Endodermal cell (in vitro differentiated cells): Measurements from ENCODE around the gene ZFAND2B. TPM values are rescaled to one million over a fixed set of nuclear protein-coding genes. Genes with fewer than 3 reads are reported as not detected.

Experiments
- DNase-seq: peaks from one replicate; pipeline ENCODE4 v3.0.0-alpha.2; 2017
- H3K27ac ChIP-seq: 2 replicates; pipeline ENCODE4 v1.5.1; 2013; ENCODE audit warnings: mild to moderate bottlenecking, low read depth, low read length, moderate library complexity
- H3K27me3 ChIP-seq: 2 replicates; pipeline ENCODE4 v1.6.1; 2013; ENCODE audit warnings: mild to moderate bottlenecking, low read length, moderate library complexity; ENCODE audit not compliant: insufficient read depth, control insufficient read depth, poor library complexity, severe bottlenecking
- H3K36me3 ChIP-seq: 2 replicates; pipeline ENCODE4 v1.7.0; 2013; ENCODE audit warnings: mild to moderate bottlenecking, low read length, moderate library complexity; ENCODE audit not compliant: control insufficient read depth, insufficient read depth
- H3K4me1 ChIP-seq: one replicate; pipeline ENCODE4 v1.7.0; 2013; ENCODE audit warnings: low read length; ENCODE audit not compliant: control insufficient read depth, insufficient read depth
- H3K4me3 ChIP-seq: 2 replicates; pipeline ENCODE4 v1.5.1; 2013; ENCODE audit warnings: mild to moderate bottlenecking, low read length, moderate library complexity
- H3K9ac ChIP-seq: 2 replicates; pipeline ENCODE4 v1.6.1; 2013; ENCODE audit warnings: mild to moderate bottlenecking, low read length, moderate library complexity; ENCODE audit not compliant: poor library complexity, severe bottlenecking; ENCODE audit errors: extremely low read depth
- H3K9me3 ChIP-seq: 2 replicates; pipeline ENCODE4 v1.6.1; 2013; ENCODE audit warnings: mild to moderate bottlenecking, low read length, moderate library complexity; ENCODE audit not compliant: control insufficient read depth
- H3K27ac Mint-ChIP-seq: 2 replicates; pipeline ENCODE4 v1.8.0; 2020; ENCODE audit warnings: mixed read lengths
- H3K27me3 Mint-ChIP-seq: 2 replicates; pipeline ENCODE4 v1.8.0; 2021; ENCODE audit warnings: mild to moderate bottlenecking, mixed read lengths; ENCODE audit not compliant: insufficient read depth
- H3K36me3 Mint-ChIP-seq: 2 replicates; pipeline ENCODE4 v1.8.0; 2020; ENCODE audit warnings: low read depth, mixed read lengths
- H3K4me1 Mint-ChIP-seq: 2 replicates; pipeline ENCODE4 v1.8.0; 2020; ENCODE audit warnings: mixed read lengths
- H3K4me3 Mint-ChIP-seq: 2 replicates; pipeline ENCODE4 v1.8.0; 2020; ENCODE audit warnings: mild to moderate bottlenecking, moderate library complexity, mixed read lengths
- H3K9me3 Mint-ChIP-seq: 2 replicates; pipeline ENCODE4 v1.8.0; 2020; ENCODE audit warnings: mild to moderate bottlenecking, mixed read lengths
- WGBS, 2 experiments: methylation state at CpG; one replicate each; pipeline versions ENCODE4 v1.1.5 to v1.1.7; 2013; ENCODE audit warnings: missing lambda C conversion rate in 2 of 2, mixed read lengths in 1 of 2; ENCODE audit not compliant: insufficient coverage in 1 of 2, insufficient read length in 1 of 2; 5-methylcytosine and 5-hydroxymethylcytosine counted together
- long read RNA-seq, 4 experiments: library from polyadenylated mRNA in 2 of 4; library from RNA in 1 of 4; library from capped mRNA in 1 of 4; stranded (forward) in 3 of 4; unstranded in 1 of 4; transcript quantifications; one replicate each; pipeline ENCODE4 v2.0.0, GENCODE V29; 2020 to 2021; ENCODE audit warnings: inconsistent platforms in 1 of 4
- polyA plus RNA-seq, 2 experiments: library from polyadenylated mRNA; stranded (reverse); fragments of 50-300 nt; gene quantifications; one replicate each; pipeline ENCODE4 v1.2.3, GENCODE V29; 2013
- total RNA-seq, 2 donors: library from RNA; stranded (reverse); fragmentation: NEBNext Ultra II Directional in 1 of 2; extraction: Animal tissue kit (Norgen Biotek cat#: 25700) in 1 of 2; gene quantifications; 2 replicates in 1 of 2; 3 replicates in 1 of 2; pipeline ENCODE4 v1.2.1, GENCODE V29; 2021
- TF ChIP-seq, protein P1 (sequence below): fragments of 200-600 bp; sonication (generic); conservative IDR thresholded peaks from 2 replicates; pipeline ENCODE4 v1.5.0; 2021; ENCODE audit warnings: antibody characterized with exemption, mild to moderate bottlenecking

ZFAND2B gene, protein sequence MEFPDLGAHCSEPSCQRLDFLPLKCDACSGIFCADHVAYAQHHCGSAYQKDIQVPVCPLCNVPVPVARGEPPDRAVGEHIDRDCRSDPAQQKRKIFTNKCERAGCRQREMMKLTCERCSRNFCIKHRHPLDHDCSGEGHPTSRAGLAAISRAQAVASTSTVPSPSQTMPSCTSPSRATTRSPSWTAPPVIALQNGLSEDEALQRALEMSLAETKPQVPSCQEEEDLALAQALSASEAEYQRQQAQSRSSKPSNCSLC
- total RNA-seq, result 10 to 100 TPM; 21.7 to 22.5 TPM
- 33.5 TPM for polyA plus RNA-seq (2013, experiment 1 of 2)
- polyA plus RNA-seq (2013, experiment 2 of 2), result 26.7 TPM
- long read RNA-seq, experiment 1, transcript ZFAND2B-201 (9 exons, 1,314 nt), result major isoform, 6 of 11 reads
- long read RNA-seq, experiment 1, partial matches to known transcripts, result 1 of 11 reads
- long read RNA-seq, experiment 1, other reads (novel, unspliced or antisense), result 1 of 11 reads
- long read RNA-seq, experiment 2, transcript ZFAND2B-201 (9 exons, 1,314 nt), result minor isoform, 5 of 26 reads
- long read RNA-seq, experiment 2, transcript ZFAND2B-212 (10 exons, 1,199 nt), result major isoform, 11 of 26 reads
- long read RNA-seq, experiment 2, partial matches to known transcripts, result 4 of 26 reads
- long read RNA-seq, experiment 2, other reads (novel, unspliced or antisense), result 3 of 26 reads
- long read RNA-seq, experiment 3, transcript ZFAND2B-201 (9 exons, 1,314 nt), result minor isoform, 11 of 54 reads
- long read RNA-seq, experiment 3, transcript ZFAND2B-212 (10 exons, 1,199 nt), result major isoform, 21 of 54 reads
- long read RNA-seq, experiment 3, partial matches to known transcripts, result 5 of 54 reads
- long read RNA-seq, experiment 3, other reads (novel, unspliced or antisense), result 8 of 54 reads
- long read RNA-seq, experiment 4, transcript ZFAND2B-201 (9 exons, 1,314 nt), result minor isoform, 12 of 38 reads
- long read RNA-seq, experiment 4, transcript ZFAND2B-212 (10 exons, 1,199 nt), result major isoform, 24 of 38 reads
- long read RNA-seq, experiment 4, partial matches to known transcripts, result 0 of 38 reads
- long read RNA-seq, experiment 4, other reads (novel, unspliced or antisense), result 0 of 38 reads

DNA sequence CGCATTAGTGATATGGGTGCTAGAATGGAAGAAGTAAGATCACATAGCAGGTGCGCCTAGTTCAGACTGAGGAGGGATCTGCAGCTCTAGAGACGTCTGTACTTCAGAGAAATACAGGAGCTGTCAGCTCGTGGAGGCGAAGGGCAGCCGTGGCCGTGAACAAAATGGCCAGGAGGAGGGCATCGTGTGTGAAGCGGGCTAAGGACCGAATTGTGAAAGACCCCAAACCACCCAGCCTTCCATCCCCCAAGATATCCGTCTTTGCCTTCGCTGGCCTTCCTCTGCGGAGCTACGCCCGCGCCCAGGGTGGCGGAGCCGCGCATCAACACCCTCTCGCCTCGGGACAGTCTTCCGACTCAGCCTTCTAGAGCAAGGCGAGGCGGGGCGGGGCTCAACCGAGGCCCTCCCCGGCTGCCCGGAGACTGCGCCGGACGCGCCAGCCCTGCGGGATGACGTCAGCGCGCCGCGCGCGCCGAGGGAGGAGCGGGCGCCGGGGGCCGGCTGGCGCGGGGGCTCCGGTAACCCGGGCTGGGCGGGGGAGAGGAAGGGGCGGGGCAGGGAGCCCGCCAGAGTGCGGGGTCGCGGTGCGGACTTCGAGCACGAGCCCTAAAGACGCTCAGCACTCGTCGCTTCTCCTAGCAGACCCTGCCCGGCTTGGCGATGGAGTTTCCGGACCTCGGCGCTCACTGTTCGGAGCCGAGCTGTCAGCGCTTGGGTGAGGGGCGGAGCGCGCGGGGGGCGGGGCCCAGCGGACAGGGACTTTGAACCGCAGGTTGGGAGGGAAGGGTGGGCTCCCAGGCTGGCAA, at the start of gene ZFAND2B:
TSS of gene ZFAND2B (plus strand) at position 455 of the 806 bp plus-strand sequence. CDS start at position 661, 206 bp downstream.
- DNase-seq, result peak; percentile 98
- Histone ChIP-seq H3K27ac (peak within 1 kb of the TSS; percentile 89), H3K9me3 (no peaks in the 10 kb centered on the region), H3K27me3 (no peaks in the 10 kb centered on the region), H3K4me3 (peak within 1 kb of the TSS; percentile 90), H3K9ac (peak within 1 kb of the TSS; percentile 60), H3K4me1 (no peaks in the 10 kb centered on the region), H3K36me3 (peaks cover 28% of the 10 kb centered on the region)
- peaks cover 6% of the 10 kb centered on the region for H3K4me1 Mint-ChIP-seq
- peaks cover 9% of the 10 kb centered on the region for H3K27me3 Mint-ChIP-seq
- peak within 1 kb of the TSS; percentile 68 for H3K4me3 Mint-ChIP-seq
- peaks cover 4% of the 10 kb centered on the region for H3K9me3 Mint-ChIP-seq
- peak within 1 kb of the TSS; percentile 95 for H3K27ac Mint-ChIP-seq
- TF ChIP-seq, protein P1, sequence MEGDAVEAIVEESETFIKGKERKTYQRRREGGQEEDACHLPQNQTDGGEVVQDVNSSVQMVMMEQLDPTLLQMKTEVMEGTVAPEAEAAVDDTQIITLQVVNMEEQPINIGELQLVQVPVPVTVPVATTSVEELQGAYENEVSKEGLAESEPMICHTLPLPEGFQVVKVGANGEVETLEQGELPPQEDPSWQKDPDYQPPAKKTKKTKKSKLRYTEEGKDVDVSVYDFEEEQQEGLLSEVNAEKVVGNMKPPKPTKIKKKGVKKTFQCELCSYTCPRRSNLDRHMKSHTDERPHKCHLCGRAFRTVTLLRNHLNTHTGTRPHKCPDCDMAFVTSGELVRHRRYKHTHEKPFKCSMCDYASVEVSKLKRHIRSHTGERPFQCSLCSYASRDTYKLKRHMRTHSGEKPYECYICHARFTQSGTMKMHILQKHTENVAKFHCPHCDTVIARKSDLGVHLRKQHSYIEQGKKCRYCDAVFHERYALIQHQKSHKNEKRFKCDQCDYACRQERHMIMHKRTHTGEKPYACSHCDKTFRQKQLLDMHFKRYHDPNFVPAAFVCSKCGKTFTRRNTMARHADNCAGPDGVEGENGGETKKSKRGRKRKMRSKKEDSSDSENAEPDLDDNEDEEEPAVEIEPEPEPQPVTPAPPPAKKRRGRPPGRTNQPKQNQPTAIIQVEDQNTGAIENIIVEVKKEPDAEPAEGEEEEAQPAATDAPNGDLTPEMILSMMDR, result peak; percentile 41
- peaks cover 22% of the 10 kb centered on the region for H3K36me3 Mint-ChIP-seq
- WGBS, 2 experiments, result 0 to 9% methylated on average over 8 to 75 of the region's 76 CpGs

DNA sequence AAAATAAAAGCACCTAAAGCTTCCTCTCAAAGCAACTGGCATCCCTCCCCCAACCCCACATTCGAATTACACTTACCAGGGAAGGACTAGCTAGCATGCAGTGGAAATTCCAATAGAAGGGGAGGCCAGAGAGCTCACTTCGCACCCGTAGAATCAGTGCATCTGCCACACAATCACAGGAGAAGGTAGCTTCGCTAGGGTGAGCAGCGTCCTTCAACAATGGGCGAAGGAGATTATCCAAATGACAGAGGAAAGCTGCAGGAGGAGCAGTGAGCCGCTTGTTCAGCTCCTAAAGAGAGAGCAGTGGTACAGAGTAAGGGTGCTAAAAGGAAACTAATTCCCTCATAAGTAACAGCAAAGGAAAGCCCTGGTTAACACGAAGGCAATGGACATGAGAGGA, 49.2 kb upstream of the ZFAND2B start:
- Mint-ChIP-seq H3K4me3 (no peak overlapping the region), H3K27ac (no peak overlapping the region), H3K36me3 (peaks cover 9% of the 10 kb centered on the region), H3K27me3 (peaks cover 7% of the 10 kb centered on the region), H3K9me3 (no peaks in the 10 kb centered on the region), H3K4me1 (peaks cover 15% of the 10 kb centered on the region)
- H3K9me3 ChIP-seq, result no peaks in the 10 kb centered on the region
- H3K36me3 ChIP-seq, result peaks cover 22% of the 10 kb centered on the region
- H3K27me3 ChIP-seq, result peaks cover 7% of the 10 kb centered on the region
- H3K4me3 ChIP-seq, result no peak overlapping the region
- WGBS, 2 experiments, result 73 to 95% methylated on average over 7 to 8 of the region's 8 CpGs
- peaks cover 5% of the 10 kb centered on the region for H3K4me1 ChIP-seq
- H3K27ac ChIP-seq, result no peak overlapping the region
- TF ChIP-seq, protein P1, result no peak
- no peak for DNase-seq
- H3K9ac ChIP-seq, result no peak overlapping the region

DNA sequence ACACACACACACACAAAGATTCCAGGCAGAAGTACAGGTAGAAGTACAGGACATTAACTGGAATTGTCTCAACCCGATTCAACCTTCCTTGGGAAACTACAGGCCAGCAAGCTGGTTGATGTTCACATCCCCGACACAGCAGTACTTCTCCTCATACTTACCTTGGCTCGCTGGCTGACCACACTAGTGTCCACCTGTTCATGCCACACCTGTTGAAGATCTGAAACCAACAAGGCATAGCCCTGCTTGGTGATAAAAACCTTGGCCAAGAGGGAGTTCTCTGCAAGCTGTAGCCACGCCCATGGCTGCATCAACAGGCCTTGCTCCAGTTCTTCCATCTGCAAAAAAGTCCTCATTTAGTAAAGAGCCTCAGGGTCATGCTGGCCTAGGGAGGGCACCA, 48.6 kb upstream of the ZFAND2B start:
- no peak overlapping the region for H3K4me3 ChIP-seq
- no peaks in the 10 kb centered on the region for H3K9me3 ChIP-seq
- H3K36me3 Mint-ChIP-seq, result peaks cover 9% of the 10 kb centered on the region
- peaks cover 22% of the 10 kb centered on the region for H3K36me3 ChIP-seq
- H3K4me1 ChIP-seq, result peaks cover 5% of the 10 kb centered on the region
- no peak for DNase-seq
- no peak overlapping the region for H3K27ac Mint-ChIP-seq
- peaks cover 13% of the 10 kb centered on the region for H3K27me3 Mint-ChIP-seq
- TF ChIP-seq, protein P1, result no peak
- 93% methylated on average over 3 to 4 of the region's 4 CpGs for WGBS, 2 experiments
- no peak overlapping the region for H3K27ac ChIP-seq
- no peak overlapping the region for H3K4me3 Mint-ChIP-seq
- H3K27me3 ChIP-seq, result peaks cover 13% of the 10 kb centered on the region
- H3K9ac ChIP-seq, result no peak overlapping the region
- H3K9me3 Mint-ChIP-seq, result no peaks in the 10 kb centered on the region
- peaks cover 15% of the 10 kb centered on the region for H3K4me1 Mint-ChIP-seq
